GM19455 (cell line): Measurements from ENCODE around the gene BCDIN3D.
"Not testable (repeated sequence)": the region's sequence is repeated elsewhere in the genome, so short reads cannot be mapped to it uniquely, and the experiment has no call there.

Experiments
- ATAC-seq: cut with Tn5 transposase; IDR thresholded peaks from one replicate; pipeline ENCODE4 v1.9.1; 2021; ENCODE audit not compliant: unreplicated experiment

Gene BCDIN3D

GRCh38 chr12:49863946-49864797 lies 21.3 kb upstream of the BCDIN3D start:
- no peak for ATAC-seq

DNA sequence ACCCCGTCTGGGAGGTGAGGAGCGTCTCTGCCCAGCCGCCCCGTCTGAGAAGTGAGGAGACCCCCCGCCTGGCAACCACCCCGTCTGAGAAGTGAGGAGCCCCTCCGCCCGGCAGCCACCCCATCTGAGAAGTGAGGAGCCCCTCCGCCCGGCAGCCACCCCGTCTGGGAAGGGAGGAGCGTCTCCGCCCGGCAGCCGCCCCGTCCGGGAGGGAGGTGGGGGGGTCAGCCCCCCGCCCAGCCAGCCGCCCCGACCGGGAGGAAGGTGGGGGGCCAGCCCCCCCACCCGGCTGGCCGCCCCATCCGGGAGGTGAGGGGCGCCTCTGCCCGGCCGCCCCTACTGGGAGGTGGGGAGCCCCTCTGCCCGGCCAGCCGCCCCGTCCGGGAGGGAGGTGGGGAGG lies 18.0 kb upstream of the BCDIN3D start:
- not testable (repeated sequence) for ATAC-seq

DNA sequence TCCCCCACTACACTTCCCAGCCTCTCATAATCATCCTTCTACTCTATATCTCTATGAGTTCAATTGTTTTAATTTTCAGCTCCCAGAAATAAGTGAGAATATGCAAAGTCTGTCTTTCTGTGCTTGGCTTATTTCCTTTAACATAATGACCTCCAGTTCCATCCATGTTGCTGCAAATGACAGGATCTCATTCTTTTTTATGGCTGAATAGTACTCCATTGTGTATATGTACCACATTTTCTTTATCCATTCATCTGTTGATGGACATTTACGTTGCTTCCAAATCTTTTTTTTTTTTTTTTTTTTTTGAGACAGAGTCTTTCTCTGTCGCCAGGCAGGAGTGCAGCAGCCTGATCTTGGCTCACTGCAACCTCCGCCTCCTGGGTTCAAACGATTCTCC lies 13.0 kb upstream of the BCDIN3D start:
- not testable (repeated sequence) for ATAC-seq

DNA sequence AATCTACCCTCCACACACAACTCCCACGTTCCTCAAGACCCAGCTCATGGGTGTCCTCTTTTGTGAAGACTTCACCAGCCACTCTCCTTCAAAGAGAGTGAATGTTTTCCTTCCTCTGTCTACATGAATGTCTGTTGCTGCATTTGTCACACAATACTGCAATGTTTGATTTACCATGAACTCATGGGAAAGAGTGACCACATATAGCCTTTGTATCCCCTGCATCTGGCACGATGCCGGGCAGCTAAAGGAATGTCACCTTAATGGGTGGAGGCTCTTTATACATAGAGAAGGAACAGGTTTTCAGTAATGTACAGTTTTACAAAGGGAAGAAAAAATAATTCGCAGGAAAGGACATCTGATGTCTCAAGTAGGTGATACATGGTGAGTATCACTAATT lies 12.1 kb upstream of the BCDIN3D start:
- ATAC-seq: no peak

DNA sequence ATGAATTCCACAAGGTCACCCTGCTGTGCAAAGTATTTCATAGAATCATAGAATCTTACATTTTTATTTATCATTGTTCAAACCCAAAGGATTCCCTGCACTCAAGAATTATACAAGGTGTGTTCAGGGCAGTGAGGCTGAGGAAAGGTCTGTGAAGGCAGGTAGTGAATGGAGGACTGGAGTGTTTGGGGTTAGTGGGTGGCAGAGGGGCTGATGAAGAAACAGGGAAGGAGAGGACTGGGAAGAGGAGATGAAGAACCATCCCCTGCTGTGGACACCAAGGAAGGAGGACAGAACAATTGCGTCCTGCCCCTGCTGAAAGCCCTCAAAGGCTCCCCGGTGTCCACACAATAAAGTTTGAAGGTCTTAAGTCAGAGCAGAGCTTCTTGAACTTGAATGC lies 10.8 kb upstream of the BCDIN3D start:
- no peak for ATAC-seq

DNA sequence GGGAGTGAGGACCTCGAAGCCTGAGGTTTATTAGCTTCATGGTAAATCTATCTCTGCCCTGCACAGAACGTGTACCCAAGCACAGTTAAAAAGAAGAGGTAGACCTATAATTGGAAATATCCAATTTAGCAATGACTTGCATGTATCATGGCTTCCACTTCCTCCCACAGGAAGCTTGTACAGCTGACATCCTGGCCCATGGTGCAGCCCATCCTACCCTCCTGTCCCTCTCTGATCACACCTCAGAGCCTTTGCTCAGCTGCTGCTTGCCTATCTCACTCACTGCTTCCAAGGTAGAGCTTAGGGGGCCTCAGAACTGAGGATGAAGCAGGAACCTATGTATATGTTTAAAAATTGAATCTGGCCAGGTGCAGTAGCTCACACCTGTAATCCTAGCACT lies 4.3 kb upstream of the BCDIN3D start:
- no peak for ATAC-seq

- ATAC-seq: no peak
These were observed 3.1 kb upstream of the BCDIN3D start for GRCh38 chr12:49846032-49846431.

GRCh38 chr12:49843876-49844437 lies 1.1 kb upstream of the BCDIN3D start:
- no peak for ATAC-seq

GRCh38 chr12:49843411-49843810 lies 505 bp upstream of the BCDIN3D start:
- ATAC-seq: no peak

DNA sequence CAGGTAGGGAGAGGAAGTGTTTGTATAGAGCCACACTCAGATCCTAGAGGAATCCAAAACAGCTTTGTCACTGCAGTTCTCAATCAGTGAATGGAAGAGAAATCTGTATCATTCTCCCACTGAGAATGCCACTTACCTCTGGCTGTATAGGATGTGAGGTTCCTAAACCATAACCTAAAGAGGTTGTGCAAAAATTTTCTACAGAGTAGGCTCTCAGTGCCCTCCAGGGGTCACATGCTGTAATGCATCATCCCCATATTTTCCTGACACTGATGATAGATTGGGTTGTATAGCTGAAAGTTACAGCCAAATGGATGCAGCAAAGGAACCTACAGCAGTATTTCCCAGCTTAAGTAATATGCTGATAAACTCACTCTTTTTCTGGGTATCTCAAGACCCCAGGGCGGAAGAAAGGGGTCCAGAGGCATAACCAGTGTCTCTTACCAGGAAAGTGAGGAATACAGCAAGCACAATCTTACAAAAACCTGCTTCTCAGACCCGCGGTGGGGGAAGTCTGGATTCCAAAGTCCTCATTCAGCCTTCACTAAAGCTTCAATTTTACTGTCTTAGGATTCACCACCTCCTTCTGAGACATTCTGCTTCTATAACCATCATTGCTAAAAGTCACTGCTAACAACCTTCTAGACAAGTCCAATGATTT lies 3.8 kb downstream of the BCDIN3D start:
- ATAC-seq: no peak

DNA sequence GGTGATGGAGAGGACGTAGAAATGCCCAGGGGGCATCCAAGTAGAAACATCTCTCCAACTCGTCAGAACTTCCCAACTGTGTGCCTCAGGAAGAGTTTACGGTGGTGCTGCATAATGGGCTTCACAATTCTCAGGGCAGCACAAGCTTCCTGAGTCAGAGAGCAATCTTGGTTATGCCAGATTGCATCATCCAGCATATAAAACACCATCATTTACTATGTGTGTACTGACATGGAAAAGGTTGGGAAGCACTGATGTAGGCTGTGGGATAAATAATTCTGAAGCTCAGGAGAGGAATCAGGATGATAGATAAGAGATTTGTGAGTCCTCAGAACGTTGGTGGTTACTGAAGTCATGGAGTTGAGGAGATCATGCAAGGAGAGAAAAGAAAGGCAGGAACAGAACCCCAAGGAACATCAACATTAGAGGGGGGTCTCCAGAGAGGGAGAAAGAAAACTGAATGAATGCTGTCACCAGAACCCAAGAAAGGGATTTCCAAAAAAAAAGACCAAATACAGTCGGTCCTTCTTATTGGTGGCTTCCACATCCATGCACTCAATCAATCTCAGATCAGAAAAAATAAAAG lies 10.0 kb downstream of the BCDIN3D start:
- ATAC-seq: no peak

GRCh38 chr12:49831717-49832116 lies 11.2 kb downstream of the BCDIN3D start:
- no peak for ATAC-seq

- peak; percentile 85 for ATAC-seq
These were observed 14.5 kb downstream of the BCDIN3D start, which contains the start of gene NCKAP5L for GRCh38 chr12:49828133-49829091. TSS of gene NCKAP5L (minus strand) at chr12:49828413. CDS start at chr12:49804044, 24,369 bp downstream.

GRCh38 chr12:49827401-49828099 lies 15.4 kb downstream of the BCDIN3D start:
- ATAC-seq: no peak

- ATAC-seq: no peak
These were observed 15.9 kb downstream of the BCDIN3D start for GRCh38 chr12:49827051-49827400.

GRCh38 chr12:49825971-49826421 lies 16.9 kb downstream of the BCDIN3D start:
- ATAC-seq: no peak

DNA sequence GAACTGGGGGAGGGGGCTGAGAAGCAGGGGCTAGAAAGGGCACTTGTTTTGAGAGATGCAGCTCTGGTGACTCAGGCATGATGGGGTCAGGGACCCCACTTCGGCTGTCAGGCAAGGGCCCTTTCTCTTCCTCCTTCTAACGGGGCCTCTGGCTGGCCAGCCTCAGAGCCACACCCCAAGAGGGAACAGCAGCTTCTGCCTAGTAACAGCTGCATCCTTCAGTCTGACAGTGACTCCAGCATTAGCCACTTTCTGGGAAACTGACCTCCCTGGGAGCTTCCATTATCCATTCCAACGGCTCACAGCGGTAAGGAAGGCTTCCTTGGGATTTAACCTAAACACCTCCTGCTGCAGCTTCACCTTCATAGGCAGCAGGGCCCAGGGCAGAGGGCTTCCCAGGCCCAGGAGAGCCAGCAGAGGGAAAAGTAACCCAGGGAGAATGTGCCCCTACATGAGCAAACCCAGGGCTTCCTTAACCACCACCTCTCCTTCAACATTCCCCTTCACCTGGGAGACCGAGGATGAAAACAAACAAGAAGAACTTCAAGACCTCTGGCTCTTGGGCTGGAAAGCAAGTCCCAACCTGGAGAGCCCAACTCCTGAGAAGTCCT lies 17.4 kb downstream of the BCDIN3D start:
- no peak for ATAC-seq

- no peak for ATAC-seq
These were observed 18.0 kb downstream of the BCDIN3D start for GRCh38 chr12:49824895-49825294.

DNA sequence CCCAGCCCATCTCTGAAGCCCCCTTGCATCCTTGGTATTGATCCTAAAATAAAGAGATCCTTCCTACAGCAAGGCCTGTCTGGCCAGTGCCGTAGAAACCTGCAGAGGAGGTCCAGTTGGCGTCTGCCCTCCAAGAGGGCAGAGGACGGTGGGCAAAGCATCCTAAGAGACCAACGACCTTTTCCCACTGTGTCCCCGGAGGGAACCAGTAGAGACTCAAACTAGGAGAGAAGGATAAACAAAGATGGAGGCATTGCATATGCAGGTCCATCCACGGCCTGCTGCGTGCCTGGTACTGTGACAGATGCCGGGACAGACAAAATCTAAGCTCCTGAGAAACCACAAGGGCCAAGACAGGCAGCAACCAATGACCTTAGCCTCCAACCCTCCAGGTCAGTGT lies 18.5 kb downstream of the BCDIN3D start:
- ATAC-seq: no peak
